ENCODE measurements around the gene MOB3B.
"Not testable (repeated sequence)": the region's sequence is repeated elsewhere in the genome, so short reads cannot be mapped to it uniquely, and the experiment has no call there.

The MOB3B gene

DNA sequence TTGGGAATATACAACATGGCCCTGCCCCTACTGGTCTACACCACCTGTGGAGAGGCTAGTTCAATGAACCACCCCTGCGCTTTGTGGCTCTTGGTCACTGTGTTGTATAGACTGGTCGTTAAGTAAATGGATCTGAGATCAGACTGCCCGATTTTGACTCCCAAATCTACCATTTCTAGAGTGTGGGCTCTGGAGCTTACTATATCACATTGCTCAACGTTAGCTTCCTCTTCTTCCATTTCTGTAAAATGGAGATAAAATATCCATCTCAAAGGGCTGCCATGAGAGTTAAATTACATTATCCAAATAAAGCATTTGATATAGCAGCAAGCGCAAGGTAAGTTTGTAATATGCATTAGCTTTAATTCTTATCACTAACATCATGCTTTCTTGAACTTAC lies 58.2 kb downstream of the MOB3B start:
- Histone ChIP-seq H3K9ac (ENCODE audit: low read length in 5 of 5) (no peak overlapping the region), H3K4me3 (ENCODE audit: low read depth in 1 of 5, low read length in 5 of 5) (no peak overlapping the region), H3K36me3 (ENCODE audit: control insufficient read depth in 5 of 5, insufficient read depth in 5 of 5, low read length in 5 of 5) (no peaks in the 10 kb centered on the region), H3K27me3 (ENCODE audit: control insufficient read depth in 5 of 5, insufficient read depth in 4 of 5, low read length in 5 of 5) (no peaks in the 10 kb centered on the region), H3K9me3 (ENCODE audit: control insufficient read depth in 5 of 5, low read length in 5 of 5) (no peaks in the 10 kb centered on the region), H3K27ac (ENCODE audit: low read depth, low read length) (peak overlapping the region; percentile 68), H3K4me1 (ENCODE audit: control insufficient read depth in 5 of 5, insufficient read depth in 5 of 5, low read length in 5 of 5) (peaks cover 5 to 30% (median 26%) of the 10 kb centered on the region in 5 donors)

DNA sequence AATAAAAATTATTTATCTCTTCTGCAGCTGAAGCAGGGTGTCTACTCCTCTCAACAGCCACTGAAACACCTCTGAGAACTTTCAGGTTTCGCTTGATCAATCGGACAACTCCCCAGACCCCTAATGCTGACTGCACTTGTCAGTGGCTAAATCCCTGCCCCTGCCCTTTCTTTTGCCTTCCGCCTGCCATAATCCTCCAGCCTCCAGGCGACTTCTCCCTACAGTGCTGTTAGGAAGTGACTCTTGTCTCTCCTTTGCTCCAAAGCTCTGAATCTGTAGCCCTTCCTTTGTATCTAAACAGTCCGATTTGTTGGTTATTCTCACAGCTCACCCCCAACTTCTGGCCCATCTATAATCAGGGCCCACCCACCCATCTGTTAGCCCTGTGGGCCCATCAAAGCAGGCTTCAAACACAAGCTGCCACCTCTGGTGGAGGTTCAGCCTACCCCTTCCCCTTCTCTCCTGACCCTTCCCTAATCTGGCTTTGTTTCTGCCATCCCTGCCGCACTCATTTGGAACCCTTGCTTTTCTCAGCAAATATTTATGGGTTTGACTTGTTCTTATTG lies 59.2 kb downstream of the MOB3B start:
- Histone ChIP-seq H3K4me3 (ENCODE audit: low read depth in 1 of 5, low read length in 5 of 5) (no peak overlapping the region), H3K27me3 (ENCODE audit: control insufficient read depth in 5 of 5, insufficient read depth in 4 of 5, low read length in 5 of 5) (no peaks in the 10 kb centered on the region), H3K27ac (ENCODE audit: low read depth, low read length) (peak overlapping the region; percentile 68), H3K9me3 (ENCODE audit: control insufficient read depth in 5 of 5, low read length in 5 of 5) (no peaks in the 10 kb centered on the region), H3K4me1 (ENCODE audit: control insufficient read depth in 5 of 5, insufficient read depth in 5 of 5, low read length in 5 of 5) (peaks cover 5 to 30% (median 26%) of the 10 kb centered on the region in 5 donors), H3K36me3 (ENCODE audit: control insufficient read depth in 5 of 5, insufficient read depth in 5 of 5, low read length in 5 of 5) (no peaks in the 10 kb centered on the region), H3K9ac (ENCODE audit: low read length in 5 of 5) (no peak overlapping the region)

DNA sequence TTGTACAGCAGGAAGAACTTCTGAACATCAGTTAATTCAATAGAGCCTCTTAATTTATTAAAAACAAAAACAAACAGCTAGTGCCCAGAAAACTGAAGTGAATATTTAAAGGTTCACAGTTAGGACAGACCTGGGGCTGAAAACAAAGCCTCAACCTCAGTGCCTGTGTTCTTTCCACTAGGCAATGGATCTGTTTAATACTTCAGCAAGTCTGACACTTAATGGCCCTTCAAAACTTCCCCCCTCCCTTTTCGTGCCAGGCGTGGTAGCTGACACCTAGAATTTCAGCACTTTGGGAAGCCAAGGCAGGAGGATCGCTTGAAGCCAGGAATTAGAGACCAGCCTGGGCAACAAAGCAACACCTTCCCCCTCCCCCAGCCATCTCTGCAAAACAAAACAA lies 60.1 kb downstream of the MOB3B start:
- no peaks in the 10 kb centered on the region for H3K9me3 ChIP-seq (ENCODE audit: control insufficient read depth in 5 of 5, low read length in 5 of 5)
- no peak overlapping the region for H3K27ac ChIP-seq (ENCODE audit: low read depth, low read length)
- H3K4me1 ChIP-seq (ENCODE audit: control insufficient read depth in 5 of 5, insufficient read depth in 5 of 5, low read length in 5 of 5) = peaks cover 5 to 30% (median 24%) of the 10 kb centered on the region in 5 donors
- H3K4me3 ChIP-seq (ENCODE audit: low read depth in 1 of 5, low read length in 5 of 5) = no peak overlapping the region
- no peaks in the 10 kb centered on the region for H3K36me3 ChIP-seq (ENCODE audit: control insufficient read depth in 5 of 5, insufficient read depth in 5 of 5, low read length in 5 of 5)
- no peaks in the 10 kb centered on the region for H3K27me3 ChIP-seq (ENCODE audit: control insufficient read depth in 5 of 5, insufficient read depth in 4 of 5, low read length in 5 of 5)
- no peak overlapping the region for H3K9ac ChIP-seq (ENCODE audit: low read length in 5 of 5)

DNA sequence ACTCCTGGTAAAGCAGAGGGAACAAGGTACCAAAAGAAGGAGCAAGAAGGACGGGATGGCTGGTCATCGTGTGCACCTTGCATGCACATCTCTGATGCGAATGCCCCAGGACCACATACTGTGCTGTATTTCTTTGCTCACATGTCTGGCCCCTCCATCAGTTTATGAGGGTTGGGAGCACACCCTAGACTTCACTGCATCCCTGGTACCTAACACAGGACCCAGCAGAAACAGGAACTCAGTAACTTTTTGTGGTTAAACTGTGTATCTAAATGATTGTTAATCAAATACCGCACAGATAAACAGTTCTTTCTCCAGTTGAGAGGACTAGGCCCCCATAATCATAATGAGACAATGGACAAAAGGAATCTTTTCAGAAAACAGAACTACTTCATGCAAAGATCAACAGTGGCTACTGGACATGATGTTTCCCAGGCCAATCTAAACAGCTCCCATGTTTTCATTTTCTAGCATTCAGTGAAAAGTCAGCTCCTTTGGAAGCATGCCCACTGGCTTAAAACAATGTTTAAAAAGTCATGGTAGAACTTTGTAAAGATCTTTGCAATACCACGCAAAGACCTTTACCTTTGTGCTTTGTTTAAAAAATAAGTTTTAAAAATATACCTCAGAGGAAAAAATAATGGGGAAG lies 61.0 kb downstream of the MOB3B start:
- H3K9ac ChIP-seq (ENCODE audit: low read length in 5 of 5) = no peak overlapping the region
- H3K4me1 ChIP-seq (ENCODE audit: control insufficient read depth in 5 of 5, insufficient read depth in 5 of 5, low read length in 5 of 5) = peaks cover 5 to 28% (median 22%) of the 10 kb centered on the region in 5 donors

DNA sequence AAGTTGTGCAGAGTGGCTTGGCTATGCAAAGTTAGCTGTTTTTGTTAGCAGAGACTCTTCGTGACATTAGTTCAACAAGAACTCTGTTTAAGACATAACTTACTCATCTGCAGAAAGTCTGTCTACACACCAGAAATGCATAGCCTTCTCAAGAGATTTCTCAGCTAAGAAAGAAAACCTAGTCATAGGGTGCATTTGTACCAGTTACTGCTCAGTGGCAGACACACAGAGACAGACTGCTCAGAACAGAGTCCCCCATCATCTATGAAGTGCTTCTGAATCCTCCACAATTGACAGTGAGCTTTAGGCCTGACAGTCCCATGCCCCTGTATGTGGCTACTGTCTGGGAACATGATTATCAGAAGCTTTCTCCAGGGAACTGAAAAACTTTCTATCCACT lies 61.6 kb downstream of the MOB3B start:
- Histone ChIP-seq H3K9ac (ENCODE audit: low read length in 5 of 5) (no peak overlapping the region), H3K36me3 (ENCODE audit: control insufficient read depth in 5 of 5, insufficient read depth in 5 of 5, low read length in 5 of 5) (no peaks in the 10 kb centered on the region), H3K4me3 (ENCODE audit: low read depth in 1 of 5, low read length in 5 of 5) (no peak overlapping the region), H3K27me3 (ENCODE audit: control insufficient read depth in 5 of 5, insufficient read depth in 4 of 5, low read length in 5 of 5) (no peaks in the 10 kb centered on the region), H3K27ac (ENCODE audit: low read depth, low read length) (no peak overlapping the region), H3K9me3 (ENCODE audit: control insufficient read depth in 5 of 5, low read length in 5 of 5) (no peaks in the 10 kb centered on the region), H3K4me1 (ENCODE audit: control insufficient read depth in 5 of 5, insufficient read depth in 5 of 5, low read length in 5 of 5) (peaks cover 2 to 22% (median 17%) of the 10 kb centered on the region in 5 donors)

More for the DNA sequence above, 61.0 kb downstream of the MOB3B start:
- Histone ChIP-seq H3K27me3 (ENCODE audit: control insufficient read depth in 5 of 5, insufficient read depth in 4 of 5, low read length in 5 of 5) (no peaks in the 10 kb centered on the region), H3K4me3 (ENCODE audit: low read depth in 1 of 5, low read length in 5 of 5) (no peak overlapping the region), H3K9me3 (ENCODE audit: control insufficient read depth in 5 of 5, low read length in 5 of 5) (no peaks in the 10 kb centered on the region), H3K27ac (ENCODE audit: low read depth, low read length) (no peak overlapping the region), H3K36me3 (ENCODE audit: control insufficient read depth in 5 of 5, insufficient read depth in 5 of 5, low read length in 5 of 5) (no peaks in the 10 kb centered on the region)

DNA sequence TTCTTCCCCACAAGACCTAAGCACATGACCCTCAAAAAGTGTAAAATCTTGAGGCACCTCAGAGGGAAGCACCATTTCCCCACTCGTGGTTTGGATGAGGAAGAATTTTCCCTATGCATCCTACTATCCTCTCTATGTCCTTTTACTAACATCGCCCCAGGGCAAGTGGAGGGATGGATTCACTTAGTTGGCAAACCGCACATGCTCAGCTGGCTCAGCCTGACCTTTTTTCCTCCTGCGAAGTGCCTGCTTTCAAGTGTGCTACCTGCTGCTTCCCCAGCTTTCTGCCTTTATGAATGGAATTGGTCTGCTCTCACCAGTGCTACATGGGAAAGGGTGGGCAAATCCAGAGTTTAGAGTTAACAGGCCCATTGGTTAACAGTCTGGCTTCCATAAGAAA lies 62.1 kb downstream of the MOB3B start:
- Histone ChIP-seq H3K36me3 (ENCODE audit: control insufficient read depth in 5 of 5, insufficient read depth in 5 of 5, low read length in 5 of 5) (no peaks in the 10 kb centered on the region), H3K4me3 (ENCODE audit: low read depth in 1 of 5, low read length in 5 of 5) (no peak overlapping the region), H3K27ac (ENCODE audit: low read depth, low read length) (no peak overlapping the region), H3K4me1 (ENCODE audit: control insufficient read depth in 5 of 5, insufficient read depth in 5 of 5, low read length in 5 of 5) (peaks cover 2 to 20% (median 15%) of the 10 kb centered on the region in 5 donors), H3K9me3 (ENCODE audit: control insufficient read depth in 5 of 5, low read length in 5 of 5) (no peaks in the 10 kb centered on the region), H3K9ac (ENCODE audit: low read length in 5 of 5) (no peak overlapping the region), H3K27me3 (ENCODE audit: control insufficient read depth in 5 of 5, insufficient read depth in 4 of 5, low read length in 5 of 5) (no peaks in the 10 kb centered on the region)

DNA sequence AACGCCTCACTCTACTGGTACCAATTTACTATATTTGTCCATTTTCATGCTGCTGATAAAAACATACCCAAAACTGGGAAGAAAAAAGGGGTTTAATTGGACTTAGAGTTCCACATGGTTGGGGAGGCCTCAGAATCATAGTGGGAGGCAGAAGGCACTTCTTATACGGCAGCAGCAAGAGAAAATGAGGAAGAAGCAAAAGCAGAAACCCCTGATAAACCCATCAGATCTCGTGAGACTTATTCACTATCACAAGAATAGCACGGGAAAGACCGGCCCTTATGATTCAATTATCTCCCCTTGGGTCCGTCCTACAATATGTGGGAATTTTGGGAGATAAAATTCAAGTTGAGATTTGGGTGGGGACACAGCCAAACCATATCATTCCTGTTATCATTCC lies 63.1 kb downstream of the MOB3B start:
- H3K4me1 ChIP-seq (ENCODE audit: control insufficient read depth in 5 of 5, insufficient read depth in 5 of 5, low read length in 5 of 5) = peaks cover 0 to 18% (median 8%) of the 10 kb centered on the region in 5 donors
- not testable (repeated sequence) for H3K4me3 ChIP-seq (ENCODE audit: low read depth in 1 of 5, low read length in 5 of 5); H3K27me3 ChIP-seq (ENCODE audit: control insufficient read depth in 5 of 5, insufficient read depth in 4 of 5, low read length in 5 of 5); H3K9ac ChIP-seq (ENCODE audit: low read length in 5 of 5); H3K27ac ChIP-seq (ENCODE audit: low read depth, low read length); H3K9me3 ChIP-seq (ENCODE audit: control insufficient read depth in 5 of 5, low read length in 5 of 5); H3K36me3 ChIP-seq (ENCODE audit: control insufficient read depth in 5 of 5, insufficient read depth in 5 of 5, low read length in 5 of 5)

DNA sequence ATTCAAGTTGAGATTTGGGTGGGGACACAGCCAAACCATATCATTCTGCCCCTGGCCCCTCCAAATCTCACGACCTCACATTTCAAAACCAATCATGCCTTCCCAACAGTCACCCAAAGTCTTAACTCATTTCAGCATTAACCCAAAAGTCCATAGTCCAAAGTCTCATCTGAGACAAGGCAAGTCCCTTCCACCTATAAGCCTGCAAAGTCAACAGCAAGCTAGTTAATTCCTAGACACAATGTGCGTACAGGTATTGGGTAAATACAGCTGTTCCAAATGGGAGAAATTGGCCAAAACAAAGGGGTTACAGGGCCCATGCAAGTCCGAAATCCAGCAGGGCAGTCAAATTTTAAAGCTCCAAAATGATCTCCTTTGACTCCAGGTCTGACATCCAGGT lies 64.7 kb downstream of the MOB3B start:
- H3K4me1 ChIP-seq (ENCODE audit: control insufficient read depth in 5 of 5, insufficient read depth in 5 of 5, low read length in 5 of 5) = peaks cover 0 to 19% (median 11%) of the 10 kb centered on the region in 5 donors
- H3K27ac ChIP-seq (ENCODE audit: low read depth, low read length); H3K36me3 ChIP-seq (ENCODE audit: control insufficient read depth in 5 of 5, insufficient read depth in 5 of 5, low read length in 5 of 5); H3K9me3 ChIP-seq (ENCODE audit: control insufficient read depth in 5 of 5, low read length in 5 of 5); H3K4me3 ChIP-seq (ENCODE audit: low read depth in 1 of 5, low read length in 5 of 5); H3K9ac ChIP-seq (ENCODE audit: low read length in 5 of 5); H3K27me3 ChIP-seq (ENCODE audit: control insufficient read depth in 5 of 5, insufficient read depth in 4 of 5, low read length in 5 of 5): not testable (repeated sequence)

DNA sequence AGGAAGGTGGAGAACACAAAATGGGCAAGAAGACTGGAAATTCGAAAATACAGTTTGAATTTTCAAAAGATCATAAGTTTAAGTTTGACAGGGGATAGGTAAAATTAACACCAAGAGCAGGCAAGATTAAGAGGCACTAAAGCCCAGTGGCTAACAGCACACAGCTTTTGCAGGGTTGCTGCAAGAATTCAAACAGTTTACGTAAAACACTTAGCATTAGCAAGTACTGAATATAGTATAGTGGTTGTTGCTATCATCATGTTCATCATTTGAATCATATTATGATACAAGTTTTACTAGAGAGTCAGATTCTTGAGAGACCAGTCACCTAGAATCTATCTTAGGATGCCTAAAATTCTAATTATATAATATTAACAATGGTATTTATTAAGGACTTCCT lies 66.8 kb downstream of the MOB3B start:
- H3K4me1 ChIP-seq (ENCODE audit: control insufficient read depth in 5 of 5, insufficient read depth in 5 of 5, low read length in 5 of 5) = peaks cover 0 to 22% (median 20%) of the 10 kb centered on the region in 5 donors
- no peaks in the 10 kb centered on the region for H3K36me3 ChIP-seq (ENCODE audit: control insufficient read depth in 5 of 5, insufficient read depth in 5 of 5, low read length in 5 of 5)
- no peaks in the 10 kb centered on the region for H3K9me3 ChIP-seq (ENCODE audit: control insufficient read depth in 5 of 5, low read length in 5 of 5)
- no peak overlapping the region for H3K4me3 ChIP-seq (ENCODE audit: low read depth in 1 of 5, low read length in 5 of 5)
- no peak overlapping the region for H3K9ac ChIP-seq (ENCODE audit: low read length in 5 of 5)
- no peak overlapping the region for H3K27ac ChIP-seq (ENCODE audit: low read depth, low read length)
- H3K27me3 ChIP-seq (ENCODE audit: control insufficient read depth in 5 of 5, insufficient read depth in 4 of 5, low read length in 5 of 5) = no peaks in the 10 kb centered on the region

DNA sequence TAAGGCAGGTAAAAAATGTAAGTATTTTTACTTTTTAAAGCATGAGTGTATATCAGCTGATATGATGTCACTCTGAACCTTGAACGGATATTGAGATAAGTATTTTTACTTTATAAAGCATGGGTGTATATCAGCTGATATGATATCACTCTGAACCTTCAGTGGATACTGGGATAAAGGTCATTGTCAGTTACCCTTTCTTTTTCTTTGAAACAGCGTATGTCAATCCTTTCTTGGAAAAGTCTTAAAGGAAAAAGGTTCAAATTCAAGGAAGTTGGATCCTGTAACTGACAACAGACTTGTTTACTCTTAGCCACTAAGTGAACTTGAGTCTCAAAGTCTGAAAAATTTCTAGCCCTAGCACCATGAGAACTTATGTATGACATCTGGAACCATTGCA lies 67.2 kb downstream of the MOB3B start:
- Histone ChIP-seq H3K36me3 (ENCODE audit: control insufficient read depth in 5 of 5, insufficient read depth in 5 of 5, low read length in 5 of 5) (no peaks in the 10 kb centered on the region), H3K27ac (ENCODE audit: low read depth, low read length) (no peak overlapping the region), H3K9me3 (ENCODE audit: control insufficient read depth in 5 of 5, low read length in 5 of 5) (no peaks in the 10 kb centered on the region), H3K4me3 (ENCODE audit: low read depth in 1 of 5, low read length in 5 of 5) (no peak overlapping the region), H3K27me3 (ENCODE audit: control insufficient read depth in 5 of 5, insufficient read depth in 4 of 5, low read length in 5 of 5) (no peaks in the 10 kb centered on the region), H3K4me1 (ENCODE audit: control insufficient read depth in 5 of 5, insufficient read depth in 5 of 5, low read length in 5 of 5) (peaks cover 0 to 25% (median 22%) of the 10 kb centered on the region in 5 donors), H3K9ac (ENCODE audit: low read length in 5 of 5) (no peak overlapping the region)
